Fibroblast of skin of right quadriceps (primary cell): ENCODE results near the gene PRTG.
"Not testable (repeated sequence)": the region's sequence is repeated elsewhere in the genome, so short reads cannot be mapped to it uniquely, and the experiment has no call there.

Experiments
- DNase-seq: peaks from one replicate; pipeline ENCODE4 v3.0.0-alpha.2; 2013

Gene PRTG

DNA sequence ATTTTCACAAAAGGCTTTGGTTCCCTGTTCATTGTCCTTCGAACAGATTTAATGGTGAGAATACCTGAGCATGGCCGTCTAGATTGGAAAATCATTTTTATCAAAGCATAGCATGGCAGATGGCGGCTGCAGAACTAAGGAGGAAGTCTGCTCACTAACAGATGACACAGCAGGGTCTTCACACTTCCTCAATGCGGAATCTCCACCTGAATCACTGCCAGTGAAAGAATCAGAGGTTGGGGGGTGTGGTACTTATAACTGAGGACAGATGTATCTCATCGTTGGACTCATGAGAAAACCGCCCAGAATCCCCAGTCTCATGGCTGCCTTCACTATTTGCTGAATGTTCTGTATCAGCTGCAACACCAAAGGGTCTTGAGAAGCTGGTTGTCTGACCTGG lies 123.2 kb downstream of the PRTG start:
- DNase-seq: peak; percentile 10

- DNase-seq: no peak
These were observed 124.6 kb downstream of the PRTG start for GRCh38 chr15:55618387-55618786.

DNA sequence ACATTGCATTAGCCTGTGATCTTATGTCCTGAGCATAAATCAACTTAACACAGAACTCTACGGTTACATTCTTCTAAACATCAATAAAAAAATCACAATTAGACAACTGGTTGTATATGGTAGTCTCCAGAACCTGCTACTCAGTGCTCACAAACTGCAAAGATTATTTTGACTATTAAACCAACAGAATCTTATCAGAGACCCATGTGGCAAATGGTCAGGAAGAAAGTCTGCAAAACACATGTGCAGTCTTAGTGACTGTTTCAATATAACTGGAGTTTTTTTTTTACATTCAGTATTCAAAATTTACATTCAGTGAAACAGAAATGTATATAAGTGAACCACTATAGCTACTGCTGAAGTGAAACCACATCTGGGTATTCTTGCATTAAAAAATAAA lies 127.5 kb downstream of the PRTG start:
- no peak for DNase-seq

DNA sequence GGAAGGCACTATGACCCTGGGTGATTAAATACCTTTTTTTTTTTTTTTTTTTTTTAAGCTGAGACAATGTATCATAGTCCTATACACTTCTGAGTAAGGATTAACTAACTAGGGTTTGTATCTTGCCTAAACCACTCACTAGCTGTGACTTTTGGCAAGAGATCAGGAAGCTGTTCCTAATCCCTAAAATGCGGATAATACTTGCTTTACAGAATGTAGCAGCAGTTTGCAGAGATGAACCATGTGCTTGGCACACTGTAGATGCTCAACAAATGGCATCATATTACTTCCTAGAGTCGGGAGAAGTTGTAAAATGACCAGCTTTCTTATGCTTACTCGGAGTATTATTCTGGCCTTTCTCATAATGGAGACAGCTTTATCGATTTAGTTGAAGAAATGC lies 129.2 kb downstream of the PRTG start:
- no peak for DNase-seq

DNA sequence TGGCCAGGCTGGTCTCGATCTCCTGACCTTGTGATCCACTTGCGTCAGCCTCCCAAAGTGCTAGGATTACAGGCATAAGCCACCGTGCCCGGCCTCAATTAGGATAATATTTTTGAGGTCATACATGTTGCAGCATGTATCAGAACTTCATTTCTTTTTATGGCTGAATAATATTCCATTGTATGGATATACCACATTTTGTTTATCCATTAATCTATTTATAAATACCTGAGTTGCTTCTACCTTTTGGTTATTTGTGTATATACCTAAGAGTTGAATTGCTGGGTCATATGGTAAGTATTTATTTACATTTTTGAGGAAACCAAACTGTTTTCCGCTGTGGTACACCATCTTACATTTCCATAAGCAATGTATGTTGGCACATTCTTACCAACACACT lies 136.7 kb downstream of the PRTG start:
- no peak for DNase-seq

- DNase-seq: no peak
These were observed 141.6 kb downstream of the PRTG start for GRCh38 chr15:55601374-55601773.

DNA sequence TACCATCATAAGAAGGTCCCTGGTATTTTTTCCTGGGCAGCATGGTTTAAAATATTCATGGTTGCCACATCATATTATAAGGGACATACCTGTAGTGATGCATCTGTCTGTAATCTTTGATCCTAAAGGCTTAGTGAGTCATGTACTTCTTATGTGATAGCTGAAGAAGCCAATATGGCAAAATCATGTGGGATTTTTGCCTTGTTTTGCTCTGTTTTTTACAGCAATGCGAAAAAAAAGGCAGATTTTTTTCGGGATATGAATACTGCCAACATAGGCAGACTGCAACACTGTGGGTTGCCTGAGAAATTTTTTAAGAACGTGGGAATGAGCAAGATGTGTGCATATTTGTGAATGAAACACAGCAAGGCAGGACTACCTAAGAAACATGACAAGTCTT lies 143.5 kb downstream of the PRTG start:
- no peak for DNase-seq

DNA sequence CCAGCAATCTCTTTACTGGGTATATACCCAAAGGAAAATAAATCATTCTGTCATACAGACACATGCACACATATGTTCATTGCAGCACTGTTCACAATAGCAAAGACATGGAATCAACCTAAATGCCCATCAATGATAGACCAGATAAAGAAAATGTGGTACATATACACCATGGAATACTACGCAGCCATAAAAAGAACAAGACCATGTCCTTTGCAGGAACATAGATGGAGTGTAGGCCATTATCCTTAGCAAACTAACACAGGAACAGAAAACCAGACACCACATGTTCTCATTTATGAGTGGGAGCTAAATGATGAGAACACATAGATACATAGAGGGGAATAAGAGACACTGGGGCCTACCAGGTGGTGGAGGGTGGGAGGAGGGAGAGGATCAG lies 149.9 kb downstream of the PRTG start:
- DNase-seq: not testable (repeated sequence)

- no peak for DNase-seq
These were observed 152.2 kb downstream of the PRTG start for GRCh38 chr15:55590788-55591187.

DNA sequence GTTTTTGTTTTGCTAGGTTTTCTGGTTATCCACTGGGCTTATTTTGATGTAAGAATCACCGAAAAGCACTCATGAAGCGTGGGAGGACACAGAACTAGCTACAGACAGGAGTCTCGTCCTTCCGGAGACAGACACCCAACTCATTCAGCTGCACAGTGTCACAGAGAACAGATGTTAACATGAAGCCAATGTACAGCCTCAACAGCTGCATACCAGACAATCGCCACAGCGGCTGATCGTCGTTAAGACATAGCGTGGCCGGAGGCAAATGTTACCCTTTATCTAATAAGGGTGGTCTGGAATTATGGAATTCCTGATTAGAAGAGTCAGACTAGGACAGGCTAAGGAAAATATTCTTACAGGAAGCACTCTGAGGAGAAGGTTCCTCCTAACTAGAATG lies 153.7 kb downstream of the PRTG start:
- DNase-seq: peak; percentile 18

- no peak for DNase-seq
These were observed 154.2 kb downstream of the PRTG start for GRCh38 chr15:55588815-55589115.

DNA sequence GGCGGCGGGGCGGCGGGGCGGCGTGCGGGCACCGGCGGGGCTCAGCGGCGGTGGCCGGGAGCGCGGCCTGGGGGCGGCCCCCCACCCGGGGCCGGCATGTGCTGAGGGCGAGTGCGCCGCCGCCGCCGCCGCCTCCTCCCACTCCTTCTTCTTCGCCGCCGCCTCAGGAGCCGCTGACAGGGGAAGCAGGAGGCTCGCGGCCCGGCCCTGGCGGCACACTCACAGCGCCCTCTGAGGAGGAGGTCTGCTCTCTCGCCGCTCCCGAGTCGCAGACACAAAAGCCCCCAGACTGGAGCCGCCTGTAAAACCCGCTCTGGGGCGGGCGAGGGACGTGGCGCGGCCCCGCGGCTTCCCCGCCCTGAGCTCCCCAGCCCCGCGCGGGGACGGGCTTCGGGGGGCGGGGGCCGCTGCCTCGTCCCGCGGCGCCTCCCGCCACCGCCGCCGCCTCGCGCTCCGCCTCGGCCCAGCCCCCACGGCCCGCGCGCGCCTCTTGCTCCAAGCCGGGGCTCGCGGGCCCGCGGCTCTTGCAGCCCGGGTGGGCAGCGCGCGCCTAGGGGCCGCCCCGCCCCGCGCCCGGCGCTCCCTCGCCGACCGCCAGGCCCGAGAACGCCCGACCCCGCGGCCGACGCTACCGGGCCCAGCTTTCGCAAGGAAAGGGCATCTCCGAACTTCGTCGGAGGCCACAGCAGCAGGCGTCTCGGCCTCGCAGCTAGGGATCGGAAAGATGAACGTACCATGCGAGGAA lies 154.7 kb downstream of the PRTG start, which contains the start of gene PYGO1:
Gene PYGO1, minus strand, starts transcription at position 276 of the 745 bp plus-strand sequence. CDS start 462 bp downstream, outside the sequence.
- peak; percentile 72 for DNase-seq

GRCh38 chr15:55587321-55588069 lies 155.5 kb downstream of the PRTG start:
- DNase-seq: peak; percentile 57

DNA sequence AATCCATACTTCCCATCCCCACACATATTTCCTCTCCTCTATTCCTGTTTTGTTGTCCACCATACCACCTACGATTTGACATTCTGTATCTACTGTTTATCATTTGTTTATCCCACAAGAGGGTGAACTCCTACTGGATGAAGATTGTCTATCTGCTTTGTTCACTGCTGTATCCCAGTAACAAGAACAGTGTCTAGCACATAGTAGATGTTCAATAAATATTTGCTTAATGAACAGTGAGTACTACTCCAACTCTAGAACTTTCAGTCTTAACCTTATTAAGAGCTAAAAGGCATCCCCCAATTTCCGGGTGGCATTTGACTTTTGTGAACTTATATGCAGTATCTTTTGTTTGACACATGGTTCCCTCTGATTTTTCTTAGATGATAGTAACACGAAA lies 156.1 kb downstream of the PRTG start:
- no peak for DNase-seq

- DNase-seq: no peak
These were observed 166.0 kb downstream of the PRTG start for GRCh38 chr15:55576943-55577342.

DNA sequence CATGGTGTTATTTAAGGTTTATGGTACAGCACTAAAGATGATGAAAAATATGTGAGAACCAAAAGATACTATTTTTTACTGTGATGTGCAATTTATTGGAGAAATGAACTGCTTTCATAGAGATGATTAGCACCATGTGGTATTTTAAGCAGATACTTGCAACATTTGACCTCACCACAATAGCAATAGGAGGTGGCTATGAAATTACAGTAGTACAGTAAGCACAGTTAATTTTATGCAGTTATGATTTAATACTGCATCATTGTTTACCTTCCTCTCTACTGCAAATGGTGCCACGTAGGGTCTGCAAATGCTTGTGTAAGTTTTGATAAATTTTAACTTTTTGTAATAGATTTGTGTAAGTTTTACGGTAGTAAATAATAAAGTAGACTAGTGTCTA lies 168.9 kb downstream of the PRTG start:
- DNase-seq: no peak

DNA sequence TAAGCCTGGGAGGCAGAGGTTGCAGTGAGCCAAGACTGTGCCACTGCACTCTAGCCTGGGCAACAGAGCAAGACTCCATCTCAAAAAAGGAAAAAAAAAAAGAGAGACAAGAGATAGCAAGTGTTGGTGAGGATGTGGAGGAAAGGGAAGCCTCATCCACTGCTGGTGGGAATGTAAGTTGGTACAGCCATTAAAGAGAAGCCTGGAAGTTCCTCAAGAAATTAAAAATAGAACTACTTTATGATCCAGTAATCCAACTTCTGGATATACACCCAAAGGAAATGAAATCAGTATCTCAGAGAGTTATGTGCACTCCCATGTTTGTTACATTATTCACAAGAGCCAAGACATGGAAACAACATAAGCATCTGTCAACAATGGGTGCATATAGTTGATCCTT lies 169.7 kb downstream of the PRTG start:
- no peak for DNase-seq

GRCh38 chr15:55564347-55565145 lies 178.4 kb downstream of the PRTG start:
- no peak for DNase-seq

- no peak for DNase-seq
These were observed 180.4 kb downstream of the PRTG start for GRCh38 chr15:55562601-55563000.
